ENCODE results near the gene HK1. TPM values are rescaled to one million over a fixed set of nuclear protein-coding genes. Genes with fewer than 3 reads are reported as not detected.
"Not testable (repeated sequence)": the region's sequence is repeated elsewhere in the genome, so short reads cannot be mapped to it uniquely, and the experiment has no call there.

Gene HK1
- total and polyA plus RNA-seq, 12 donors, result 18.4 to 79.3 (median 45.1) TPM

- H3K4me1 ChIP-seq (replicated peaks in 1 of 2), result peaks cover 13 to 60% of the 10 kb centered on the region in 2 donors
- peak overlapping the region in 1 of 4 donors; percentile 14 for H3K4me3 ChIP-seq
- intact Hi-C loops (cut with DNase I), result no loop called here
- no peak for TF ChIP-seq POLR2A (IDR thresholded peaks at IDR 0.05)
- TF ChIP-seq, protein P1, sequence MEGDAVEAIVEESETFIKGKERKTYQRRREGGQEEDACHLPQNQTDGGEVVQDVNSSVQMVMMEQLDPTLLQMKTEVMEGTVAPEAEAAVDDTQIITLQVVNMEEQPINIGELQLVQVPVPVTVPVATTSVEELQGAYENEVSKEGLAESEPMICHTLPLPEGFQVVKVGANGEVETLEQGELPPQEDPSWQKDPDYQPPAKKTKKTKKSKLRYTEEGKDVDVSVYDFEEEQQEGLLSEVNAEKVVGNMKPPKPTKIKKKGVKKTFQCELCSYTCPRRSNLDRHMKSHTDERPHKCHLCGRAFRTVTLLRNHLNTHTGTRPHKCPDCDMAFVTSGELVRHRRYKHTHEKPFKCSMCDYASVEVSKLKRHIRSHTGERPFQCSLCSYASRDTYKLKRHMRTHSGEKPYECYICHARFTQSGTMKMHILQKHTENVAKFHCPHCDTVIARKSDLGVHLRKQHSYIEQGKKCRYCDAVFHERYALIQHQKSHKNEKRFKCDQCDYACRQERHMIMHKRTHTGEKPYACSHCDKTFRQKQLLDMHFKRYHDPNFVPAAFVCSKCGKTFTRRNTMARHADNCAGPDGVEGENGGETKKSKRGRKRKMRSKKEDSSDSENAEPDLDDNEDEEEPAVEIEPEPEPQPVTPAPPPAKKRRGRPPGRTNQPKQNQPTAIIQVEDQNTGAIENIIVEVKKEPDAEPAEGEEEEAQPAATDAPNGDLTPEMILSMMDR (IDR thresholded peaks at IDR 0.05), result no peak
- no peaks in the 10 kb centered on the region for H3K36me3 ChIP-seq (replicated peaks in 1 of 2)
- peak overlapping the region in 4 of 5 donors; percentile 2 to 85 (median 66) for H3K27ac ChIP-seq
- no peaks in the 10 kb centered on the region for H3K27me3 ChIP-seq
- H3K9me3 ChIP-seq (replicated peaks in 1 of 3), result no peaks in the 10 kb centered on the region
- no peak for DNase-seq
- WGBS, 4 donors, result 46 to 59% (median 48%) methylated on average over 8 of the region's 8 CpGs
Observed at GRCh38 chr10:69328380-69328735, 50.1 kb downstream of the HK1 start.

GRCh38 chr10:69328888-69329287 is 50.6 kb downstream of the HK1 start:
- DNase-seq; H3K4me3 ChIP-seq; H3K36me3 ChIP-seq (replicated peaks in 1 of 2); H3K9me3 ChIP-seq (replicated peaks in 1 of 3); intact Hi-C loops (cut with DNase I); H3K27me3 ChIP-seq: not testable (repeated sequence)
- peak overlapping the region in 2 of 5 donors; percentile 69 to 85 for H3K27ac ChIP-seq
- 53 to 69% (median 60%) methylated on average over 2 of the region's 2 CpGs for WGBS, 4 donors
- H3K4me1 ChIP-seq (replicated peaks in 1 of 2), result peaks cover 13 to 66% of the 10 kb centered on the region in 2 donors

DNA sequence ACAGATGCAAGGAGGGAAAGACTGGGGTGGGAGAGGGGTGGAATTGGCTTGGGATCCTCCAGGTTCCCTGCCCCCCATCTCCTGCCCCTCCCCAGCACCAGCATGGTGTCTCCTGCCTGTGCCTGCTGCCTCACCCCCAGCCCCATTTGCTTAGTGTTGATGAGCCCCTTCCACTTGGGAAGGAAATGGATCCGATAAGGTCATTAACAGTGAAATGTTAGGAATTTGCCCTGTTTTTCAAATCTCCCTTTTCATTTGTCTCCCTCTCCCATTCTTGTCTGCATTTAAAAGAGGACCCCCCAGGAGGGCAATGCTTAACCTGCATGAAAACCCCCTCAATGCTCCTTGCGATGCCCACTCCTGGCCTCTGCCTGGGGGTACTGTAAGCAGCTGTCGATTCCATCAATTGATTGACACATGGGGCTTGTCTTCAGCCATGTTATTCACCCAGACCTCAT is 51.5 kb downstream of the HK1 start:
- intact Hi-C loops (cut with DNase I), result no loop called here
- peaks cover 17 to 70% of the 10 kb centered on the region in 2 donors for H3K4me1 ChIP-seq (replicated peaks in 1 of 2)
- no peak for DNase-seq
- H3K27me3 ChIP-seq, result no peaks in the 10 kb centered on the region
- 81 to 87% (median 87%) methylated on average over 3 of the region's 3 CpGs for WGBS, 4 donors
- no peaks in the 10 kb centered on the region for H3K9me3 ChIP-seq (replicated peaks in 1 of 3)
- H3K27ac ChIP-seq, result no peak overlapping the region
- no peak for TF ChIP-seq POLR2A (IDR thresholded peaks at IDR 0.05)
- TF ChIP-seq, protein P1 (IDR thresholded peaks at IDR 0.05), result no peak
- H3K36me3 ChIP-seq (replicated peaks in 1 of 2), result no peaks in the 10 kb centered on the region
- no peak overlapping the region for H3K4me3 ChIP-seq

- no peaks in the 10 kb centered on the region for H3K9me3 ChIP-seq (replicated peaks in 1 of 3)
- H3K27ac ChIP-seq, result no peak overlapping the region
- no peak for DNase-seq
- intact Hi-C loops (cut with DNase I), result no loop called here
- TF ChIP-seq, protein P1 (IDR thresholded peaks at IDR 0.05), result no peak
- TF ChIP-seq POLR2A (IDR thresholded peaks at IDR 0.05), result no peak
- WGBS, 4 donors, result 92 to 98% (median 96%) methylated on average over 7 of the region's 7 CpGs
- no peaks in the 10 kb centered on the region for H3K27me3 ChIP-seq
- H3K4me3 ChIP-seq, result no peak overlapping the region
- H3K4me1 ChIP-seq (replicated peaks in 1 of 2), result peaks cover 19 to 80% of the 10 kb centered on the region in 2 donors
- no peaks in the 10 kb centered on the region for H3K36me3 ChIP-seq (replicated peaks in 1 of 2)
Observed at GRCh38 chr10:69331161-69331560, 52.9 kb downstream of the HK1 start.

GRCh38 chr10:69332278-69333010 is 54.1 kb downstream of the HK1 start:
- Histone ChIP-seq H3K4me1 (replicated peaks in 1 of 2) (peaks cover 18 to 80% of the 10 kb centered on the region in 2 donors), H3K36me3 (replicated peaks in 1 of 2) (no peaks in the 10 kb centered on the region), H3K27me3 (no peaks in the 10 kb centered on the region), H3K27ac (peak overlapping the region in 2 of 5 donors; percentile 73 to 85), H3K9me3 (replicated peaks in 1 of 3) (no peaks in the 10 kb centered on the region), H3K4me3 (no peak overlapping the region)
- no peak for DNase-seq
- intact Hi-C loops (cut with DNase I), result no loop called here
- 91 to 95% (median 92%) methylated on average over 9 of the region's 9 CpGs for WGBS, 4 donors
- TF ChIP-seq POLR2A (IDR thresholded peaks at IDR 0.05), result no peak
- TF ChIP-seq, protein P1 (IDR thresholded peaks at IDR 0.05), result no peak

Measured in adrenal gland (tissue), 12 donors.